OCI-LY7 (cell line): ENCODE data around the gene TVP23A.

Experiments
- CTCF ChIP-seq: fragments of 200-600 bp; sonication (generic); conservative IDR thresholded peaks from 2 replicates; pipeline ENCODE4 v1.5.1; 2014; ENCODE audit warnings: mild to moderate bottlenecking, antibody characterized with exemption, low read length, moderate library complexity, mixed read lengths
- EZH2phosphoT487 ChIP-seq: fragments of 200-600 bp; sonication (generic); IDR thresholded peaks from 2 replicates; pipeline ENCODE4 v1.6.1; 2018; ENCODE audit warnings: low read depth, borderline replicate concordance, mild to moderate bottlenecking, mixed run types, antibody characterized with exemption, low read length, moderate library complexity, mixed read lengths

- TF ChIP-seq CTCF, result no peak
- no peak for TF ChIP-seq EZH2phosphoT487
Measured at GRCh38 chr16:10754941-10755340, 63.7 kb downstream of the TVP23A start.
